Adipocyte (in vitro differentiated cells): ENCODE data around the gene RAB25.
"Not testable (repeated sequence)": the region's sequence is repeated elsewhere in the genome, so short reads cannot be mapped to it uniquely, and the experiment has no call there.

ENCODE experiments used
- DNase-seq: peaks from one replicate; pipeline ENCODE4 v3.0.0-alpha.2; 2015; ENCODE audit warnings: low read depth
- H3K27me3 ChIP-seq: replicated peaks from 2 replicates; pipeline ENCODE4 v1.7.0; 2013; ENCODE audit warnings: mild to moderate bottlenecking, low read length, moderate library complexity; ENCODE audit not compliant: control insufficient read depth, insufficient read depth
- H3K36me3 ChIP-seq: 2 replicates; pipeline ENCODE4 v1.7.0; 2013; ENCODE audit warnings: low read length, mild to moderate bottlenecking, moderate library complexity; ENCODE audit not compliant: control insufficient read depth, insufficient read depth, severe bottlenecking
- H3K4me1 ChIP-seq: 2 replicates; pipeline ENCODE4 v1.7.0; 2013; ENCODE audit warnings: mild to moderate bottlenecking, low read length, moderate library complexity; ENCODE audit not compliant: control insufficient read depth, insufficient read depth
- H3K4me3 ChIP-seq: 2 replicates; pipeline ENCODE4 v1.7.0; 2013; ENCODE audit warnings: mild to moderate bottlenecking, low read length, moderate library complexity
- H3K9ac ChIP-seq: 2 replicates; pipeline ENCODE4 v1.7.0; 2013; ENCODE audit warnings: mild to moderate bottlenecking, low read length, moderate library complexity
- H3K9me3 ChIP-seq: 2 replicates; pipeline ENCODE4 v1.7.0; 2013; ENCODE audit warnings: mild to moderate bottlenecking, low read length, moderate library complexity; ENCODE audit not compliant: control insufficient read depth

The RAB25 gene

DNA sequence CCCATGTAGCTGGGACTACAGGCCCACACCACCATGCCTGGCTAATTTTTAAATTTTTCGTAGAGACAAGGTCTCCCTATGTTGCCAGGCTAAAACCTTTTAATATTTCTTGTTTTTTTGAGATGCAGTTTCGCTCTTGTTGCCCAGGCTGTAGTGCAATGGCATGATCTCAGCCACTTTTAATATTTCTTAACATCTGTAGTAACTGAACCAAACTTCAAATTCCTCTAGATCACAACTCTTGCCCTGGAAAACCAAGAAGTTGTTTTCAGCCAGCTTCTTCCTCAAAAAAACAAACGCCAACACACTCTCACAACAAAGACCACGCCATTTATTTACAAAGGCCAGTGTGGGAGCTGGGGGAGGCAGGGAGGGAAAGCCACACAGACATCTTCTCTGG lies 26.0 kb upstream of the RAB25 start:
- H3K36me3 ChIP-seq, H3K9me3 ChIP-seq, H3K4me3 ChIP-seq, H3K4me1 ChIP-seq, DNase-seq, H3K9ac ChIP-seq, H3K27me3 ChIP-seq: not testable (repeated sequence)

DNA sequence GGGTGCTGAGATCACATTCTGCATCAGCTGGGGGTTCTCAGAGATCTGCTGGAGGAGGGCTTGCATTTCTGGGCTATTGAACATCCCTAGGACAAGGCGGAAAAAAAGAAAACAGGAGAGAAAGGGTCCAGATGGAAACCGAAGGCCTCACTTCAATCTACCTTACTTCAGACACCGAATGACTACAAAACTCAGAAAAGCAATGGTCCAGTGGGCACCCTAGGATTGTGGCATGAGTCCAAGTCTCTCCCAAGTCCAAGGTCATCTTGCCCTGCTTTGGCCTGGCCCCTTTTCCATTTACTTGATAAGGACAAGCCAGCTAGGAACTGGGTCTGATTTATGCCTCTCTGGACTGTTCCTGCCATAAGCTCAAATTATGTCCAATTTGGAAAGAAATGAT lies 18.1 kb upstream of the RAB25 start:
- Histone ChIP-seq H3K4me3 (no peak overlapping the region), H3K4me1 (no peaks in the 10 kb centered on the region), H3K9me3 (no peaks in the 10 kb centered on the region), H3K27me3 (no peaks in the 10 kb centered on the region), H3K9ac (no peak overlapping the region), H3K36me3 (peaks cover 30% of the 10 kb centered on the region)
- DNase-seq = no peak

- DNase-seq = no peak
- Histone ChIP-seq H3K27me3 (no peaks in the 10 kb centered on the region), H3K36me3 (peaks cover 39% of the 10 kb centered on the region)
Measured at GRCh38 chr1:156045076-156045475, 15.9 kb upstream of the RAB25 start.

GRCh38 chr1:156048663-156049258 lies 12.2 kb upstream of the RAB25 start:
- Histone ChIP-seq H3K9ac (no peak overlapping the region), H3K9me3 (no peaks in the 10 kb centered on the region), H3K36me3 (peaks cover 16% of the 10 kb centered on the region), H3K4me3 (no peak overlapping the region), H3K4me1 (no peaks in the 10 kb centered on the region), H3K27me3 (no peaks in the 10 kb centered on the region)
- DNase-seq = no peak

More at GRCh38 chr1:156045076-156045475, 15.9 kb upstream of the RAB25 start:
- Histone ChIP-seq H3K9me3 (no peaks in the 10 kb centered on the region), H3K4me3 (no peak overlapping the region), H3K9ac (no peak overlapping the region), H3K4me1 (no peaks in the 10 kb centered on the region)

GRCh38 chr1:156050376-156050775 lies 10.6 kb upstream of the RAB25 start:
- H3K4me1 ChIP-seq = peaks cover under 1% of the 10 kb centered on the region
- H3K9me3 ChIP-seq = no peaks in the 10 kb centered on the region
- no peaks in the 10 kb centered on the region for H3K27me3 ChIP-seq
- no peak overlapping the region for H3K9ac ChIP-seq
- H3K36me3 ChIP-seq = peaks cover 11% of the 10 kb centered on the region
- H3K4me3 ChIP-seq = no peak overlapping the region
- peak; percentile 20 for DNase-seq

GRCh38 chr1:156051011-156051725 lies 9.8 kb upstream of the RAB25 start:
- H3K4me1 ChIP-seq = peaks cover 8% of the 10 kb centered on the region
- no peak for DNase-seq
- no peaks in the 10 kb centered on the region for H3K27me3 ChIP-seq
- H3K36me3 ChIP-seq = peaks cover 9% of the 10 kb centered on the region
- no peak overlapping the region for H3K9ac ChIP-seq
- H3K9me3 ChIP-seq = no peaks in the 10 kb centered on the region
- no peak overlapping the region for H3K4me3 ChIP-seq

GRCh38 chr1:156052862-156053767 lies 7.8 kb upstream of the RAB25 start:
- Histone ChIP-seq H3K4me3 (peak overlapping the region; percentile 91), H3K9me3 (no peaks in the 10 kb centered on the region), H3K36me3 (peaks cover 9% of the 10 kb centered on the region), H3K4me1 (peaks cover 8% of the 10 kb centered on the region), H3K27me3 (no peaks in the 10 kb centered on the region), H3K9ac (peak overlapping the region; percentile 83)
- peak; percentile 83 for DNase-seq

- Histone ChIP-seq H3K9ac (peak within 1 kb of the TSS; percentile 99), H3K27me3 (no peaks in the 10 kb centered on the region), H3K4me3 (peak within 1 kb of the TSS; percentile 91), H3K9me3 (no peaks in the 10 kb centered on the region), H3K36me3 (peaks cover 9% of the 10 kb centered on the region), H3K4me1 (peaks cover 8% of the 10 kb centered on the region)
- peak; percentile 95 for DNase-seq
Measured at GRCh38 chr1:156053768-156054499, 7.0 kb upstream of the RAB25 start, which contains the start of gene UBQLN4. TSS of gene UBQLN4 (minus strand) at chr1:156053798. CDS start at chr1:156053701, 97 bp downstream.

GRCh38 chr1:156054500-156055280 lies 6.3 kb upstream of the RAB25 start, which contains the start of gene LAMTOR2:
TSS of gene LAMTOR2 (plus strand) at chr1:156054782. CDS start at chr1:156054890, 108 bp downstream.
- Histone ChIP-seq H3K36me3 (peaks cover 4% of the 10 kb centered on the region), H3K27me3 (no peaks in the 10 kb centered on the region), H3K4me3 (peak within 1 kb of the TSS; percentile 91), H3K4me1 (peaks cover 8% of the 10 kb centered on the region), H3K9me3 (no peaks in the 10 kb centered on the region), H3K9ac (peak within 1 kb of the TSS; percentile 99)
- peak; percentile 99 for DNase-seq
